GM21390 (cell line): ENCODE measurements around the gene NUP153.

Source experiments
- ATAC-seq: cut with Tn5 transposase; IDR thresholded peaks from one replicate; pipeline ENCODE4 v1.9.1; 2021; ENCODE audit not compliant: unreplicated experiment

Gene NUP153

GRCh38 chr6:17574866-17575560, 131.7 kb downstream of the NUP153 start:
- ATAC-seq, result no peak

GRCh38 chr6:17565399-17565798, 141.3 kb downstream of the NUP153 start:
- no peak for ATAC-seq
